Bronchial epithelial cell (primary cell): Measurements from ENCODE around the gene KAZN. TPM values are rescaled to one million over a fixed set of nuclear protein-coding genes. Genes with fewer than 3 reads are reported as not detected.

Experiments used
- DNase-seq: peaks from one replicate; pipeline ENCODE4 v3.0.0-alpha.2; 2010; ENCODE audit warnings: low read depth
- FAIRE-seq: peaks from 2 replicates; lab custom pipeline; 2011; peaks lifted over from hg19 to GRCh38; lab: Jason Lieb, UNC
- H3K27me3 ChIP-seq: 2 replicates; pipeline ENCODE4 v1.5.1; 2011; ENCODE audit warnings: low read length; ENCODE audit not compliant: control insufficient read depth, insufficient read depth
- H3K36me3 ChIP-seq: 2 replicates; pipeline ENCODE4 v1.5.1; 2011; ENCODE audit warnings: low read length; ENCODE audit not compliant: control insufficient read depth, insufficient read depth
- H3K4me3 ChIP-seq: 2 replicates; pipeline ENCODE4 v1.5.1; 2011; ENCODE audit warnings: mild to moderate bottlenecking, low read depth, low read length, control low read depth
- total RNA-seq: library from RNA; depleted of rRNA; stranded (reverse); fragments of >200 nt; gene quantifications from 2 replicates; pipeline ENCODE4 v1.2.1, GENCODE V29; 2014
- TF ChIP-seq, protein P1 (sequence below): IDR thresholded peaks from 2 replicates; pipeline ENCODE4 v1.5.1; 2011; ENCODE audit warnings: mild to moderate bottlenecking, moderate library complexity, low read length, control low read depth, inconsistent platforms; ENCODE audit not compliant: insufficient read depth, severe bottlenecking

Gene KAZN
- total RNA-seq, 1 donor from 2014 or later = 4.7 TPM

DNA sequence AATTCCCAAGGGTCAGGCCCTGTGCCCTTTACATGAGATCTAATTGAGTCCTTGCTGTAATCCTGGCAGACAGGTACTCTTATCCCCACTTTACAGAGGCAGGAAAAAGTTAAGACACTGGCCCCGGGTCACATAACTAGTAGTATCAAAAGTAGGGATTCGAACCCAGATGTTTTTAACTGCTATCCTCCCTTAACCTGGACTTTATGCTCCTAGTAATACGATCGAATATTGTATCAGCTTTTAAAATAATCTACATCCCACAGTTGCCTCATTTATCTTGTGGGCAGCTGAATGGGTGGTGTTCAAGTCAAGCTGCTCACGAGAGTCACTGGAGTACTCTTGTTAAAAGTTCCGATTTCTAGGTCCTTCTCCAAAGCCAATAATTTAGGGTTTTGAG, 529.6 kb downstream of the KAZN start:
- FAIRE-seq (no peak), DNase-seq (no peak)
- TF ChIP-seq, protein P1, sequence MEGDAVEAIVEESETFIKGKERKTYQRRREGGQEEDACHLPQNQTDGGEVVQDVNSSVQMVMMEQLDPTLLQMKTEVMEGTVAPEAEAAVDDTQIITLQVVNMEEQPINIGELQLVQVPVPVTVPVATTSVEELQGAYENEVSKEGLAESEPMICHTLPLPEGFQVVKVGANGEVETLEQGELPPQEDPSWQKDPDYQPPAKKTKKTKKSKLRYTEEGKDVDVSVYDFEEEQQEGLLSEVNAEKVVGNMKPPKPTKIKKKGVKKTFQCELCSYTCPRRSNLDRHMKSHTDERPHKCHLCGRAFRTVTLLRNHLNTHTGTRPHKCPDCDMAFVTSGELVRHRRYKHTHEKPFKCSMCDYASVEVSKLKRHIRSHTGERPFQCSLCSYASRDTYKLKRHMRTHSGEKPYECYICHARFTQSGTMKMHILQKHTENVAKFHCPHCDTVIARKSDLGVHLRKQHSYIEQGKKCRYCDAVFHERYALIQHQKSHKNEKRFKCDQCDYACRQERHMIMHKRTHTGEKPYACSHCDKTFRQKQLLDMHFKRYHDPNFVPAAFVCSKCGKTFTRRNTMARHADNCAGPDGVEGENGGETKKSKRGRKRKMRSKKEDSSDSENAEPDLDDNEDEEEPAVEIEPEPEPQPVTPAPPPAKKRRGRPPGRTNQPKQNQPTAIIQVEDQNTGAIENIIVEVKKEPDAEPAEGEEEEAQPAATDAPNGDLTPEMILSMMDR = no peak
- Histone ChIP-seq H3K4me3 (no peak overlapping the region), H3K36me3 (no peaks in the 10 kb centered on the region), H3K27me3 (no peaks in the 10 kb centered on the region)

GRCh38 chr1:15128520-15129313, 530.2 kb downstream of the KAZN start:
- Histone ChIP-seq H3K27me3 (no peaks in the 10 kb centered on the region), H3K36me3 (no peaks in the 10 kb centered on the region), H3K4me3 (no peak overlapping the region)
- TF ChIP-seq, protein P1 = peak; percentile 93
- DNase-seq (peak; percentile 56), FAIRE-seq (no peak)

GRCh38 chr1:15129944-15130343, 531.5 kb downstream of the KAZN start:
- H3K27me3 ChIP-seq = no peaks in the 10 kb centered on the region
- TF ChIP-seq, protein P1 = no peak
- H3K36me3 ChIP-seq = no peaks in the 10 kb centered on the region
- DNase-seq (no peak), FAIRE-seq (no peak)
- no peak overlapping the region for H3K4me3 ChIP-seq

GRCh38 chr1:15130607-15131006, 532.1 kb downstream of the KAZN start:
- DNase-seq = no peak
- no peak overlapping the region for H3K4me3 ChIP-seq
- TF ChIP-seq, protein P1 = no peak
- H3K27me3 ChIP-seq = no peaks in the 10 kb centered on the region
- H3K36me3 ChIP-seq = no peaks in the 10 kb centered on the region
- FAIRE-seq = no peak

DNA sequence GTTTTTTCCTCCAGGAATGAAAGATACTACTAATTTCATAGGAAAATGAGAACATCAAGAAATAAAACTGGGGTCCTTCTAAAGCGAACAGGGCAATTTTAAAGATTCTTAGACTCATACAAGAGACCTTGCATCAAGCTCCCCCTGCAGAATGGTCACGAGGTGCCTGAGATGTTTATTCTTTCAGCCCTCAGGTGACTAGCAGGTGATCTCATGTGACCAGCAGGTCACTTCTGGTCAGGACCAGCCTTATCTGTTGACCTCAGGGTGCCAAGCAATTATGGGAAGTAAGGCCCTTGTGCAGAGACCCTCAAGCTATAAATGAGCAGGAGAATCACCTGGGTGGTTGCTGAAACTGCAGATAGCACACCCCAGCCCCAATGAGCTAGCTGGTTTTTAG, 534.5 kb downstream of the KAZN start:
- TF ChIP-seq, protein P1 = no peak
- FAIRE-seq = no peak
- Histone ChIP-seq H3K36me3 (no peaks in the 10 kb centered on the region), H3K4me3 (no peak overlapping the region), H3K27me3 (no peaks in the 10 kb centered on the region)
- DNase-seq = no peak
